AG04449 (cell line): ENCODE data around the gene TMED9.
A peak's percentile ranks its signal among the peaks of the same experiment; 100 is the strongest.

ENCODE experiments used
- CTCF ChIA-PET: fragments of 350-600 bp; formaldehyde crosslinking; extraction: SDS; loops from one replicate; lab custom pipeline; 2021; ENCODE audit warnings: antibody characterized with exemption; lab: Yijun Ruan, JAX
- POLR2A ChIA-PET: fragments of 400-600, 350-600 bp; formaldehyde crosslinking; extraction: SDS; loops from one replicate; lab custom pipeline; 2020; ENCODE audit warnings: antibody characterized with exemption, inconsistent platforms; lab: Yijun Ruan, JAX
- DNase-seq: peaks from one replicate; pipeline ENCODE4 v3.0.0-alpha.2; 2010; ENCODE audit warnings: low read depth, low spot score
- H3K4me3 ChIP-seq: 2 replicates; pipeline ENCODE4 v1.5.1; 2011; ENCODE audit warnings: low read depth, mild to moderate bottlenecking, control low read depth, low read length
- CTCF ChIP-seq: IDR thresholded peaks from one replicate; pipeline ENCODE4 v1.5.1; 2011; ENCODE audit warnings: mild to moderate bottlenecking, moderate library complexity, low read length, control low read depth, inconsistent platforms; ENCODE audit not compliant: insufficient read depth; ENCODE audit errors: missing control alignments

Gene TMED9

GRCh38 chr5:177595991-177596774 is 4.2 kb downstream of the TMED9 start:
- no peak overlapping the region for H3K4me3 ChIP-seq
- ChIA-PET CTCF (no interaction called here), POLR2A (interaction anchor here (1.3 kb wide), 1 partner anchor 101 kb away, joined by 3 read pairs; no protein-coding TSS in a partner anchor)
- no peak for DNase-seq
- TF ChIP-seq CTCF = no peak

GRCh38 chr5:177596775-177597238 is 4.8 kb downstream of the TMED9 start:
- ChIA-PET CTCF (no interaction called here), POLR2A (no interaction called here)
- no peak overlapping the region for H3K4me3 ChIP-seq
- no peak for TF ChIP-seq CTCF
- DNase-seq = no peak

GRCh38 chr5:177598477-177598876 is 6.5 kb downstream of the TMED9 start:
- TF ChIP-seq CTCF = no peak
- POLR2A ChIA-PET = interaction anchor here (0.8 to 2.0 kb wide), 3 partner anchors 61 to 104 kb away, joined by 4 to 10 read pairs (median 4); partner anchors contain the start of gene PDLIM7
- CTCF ChIA-PET = interaction anchor here (1.4 to 2.3 kb wide), 3 partner anchors 9 to 37 kb away, joined by 4 to 7 read pairs (median 5); no protein-coding TSS in a partner anchor
- no peak for DNase-seq
- H3K4me3 ChIP-seq = no peak overlapping the region

GRCh38 chr5:177599731-177600507 is 7.9 kb downstream of the TMED9 start, which contains the start of gene B4GALT7:
Gene B4GALT7 (plus strand): TSS chr5:177600132. CDS start chr5:177600211, 79 bp downstream.
- no peak for DNase-seq
- H3K4me3 ChIP-seq = peak within 1 kb of the TSS; percentile 80
- ChIA-PET CTCF (interaction anchor here (0.6 to 2.3 kb wide), 5 partner anchors 7 to 39 kb away, joined by 3 to 7 read pairs (median 4); no protein-coding TSS in a partner anchor), POLR2A (interaction anchor here (1.2 to 2.2 kb wide), 3 partner anchors 8 to 62 kb away, joined by 5 to 15 read pairs (median 10); partner anchors contain the start of gene TMED9)
- TF ChIP-seq CTCF = no peak

- POLR2A ChIA-PET = interaction anchor here (1.2 to 2.2 kb wide), 3 partner anchors 8 to 63 kb away, joined by 5 to 15 read pairs (median 10); partner anchors contain the start of gene TMED9
- DNase-seq = no peak
- no peak for TF ChIP-seq CTCF
- peak overlapping the region; percentile 80 for H3K4me3 ChIP-seq
- CTCF ChIA-PET = interaction anchor here (2.3 kb wide), 1 partner anchor 8 kb away, joined by 7 read pairs; no protein-coding TSS in a partner anchor
Observed at GRCh38 chr5:177600508-177601018, 8.6 kb downstream of the TMED9 start.
